RWPE2 (cell line): ENCODE data around the gene CDH9.

Source experiments
- ATAC-seq: fragments of 200-7000 bp; cut with Tn5 transposase; 3 replicates; pipeline ENCODE4 v1.9.1; 2021; ENCODE audit warnings: low read depth
- DNase-seq: peaks from one replicate; pipeline ENCODE4 v3.0.0-alpha.2; 2020; ENCODE audit warnings: low spot score
- H3K27ac ChIP-seq: fragments of 450-650 bp; 2 replicates; pipeline ENCODE4 v1.5.1; 2017; ENCODE audit warnings: mild to moderate bottlenecking; ENCODE audit not compliant: poor library complexity, severe bottlenecking
- H3K27me3 ChIP-seq: fragments of 250-450 bp; sonication (Bioruptor Pico); 2 replicates; pipeline ENCODE4 v1.5.1; 2021; ENCODE audit warnings: mild to moderate bottlenecking, moderate library complexity; ENCODE audit not compliant: insufficient read depth, poor library complexity, severe bottlenecking
- H3K36me3 ChIP-seq: fragments of 250-450 bp; sonication (Bioruptor Pico); 2 replicates; pipeline ENCODE4 v1.5.1; 2020; ENCODE audit warnings: low read depth, mild to moderate bottlenecking, moderate library complexity
- H3K4me1 ChIP-seq: fragments of 250-450 bp; sonication (Bioruptor Pico); 2 replicates; pipeline ENCODE4 v1.5.1; 2021; ENCODE audit warnings: mild to moderate bottlenecking, moderate library complexity; ENCODE audit not compliant: insufficient read depth, poor library complexity, severe bottlenecking
- H3K4me3 ChIP-seq: fragments of 250-450 bp; sonication (Bioruptor Pico); 2 replicates; pipeline ENCODE4 v1.5.1; 2021; ENCODE audit warnings: mild to moderate bottlenecking, moderate library complexity; ENCODE audit not compliant: severe bottlenecking
- H3K9me3 ChIP-seq: fragments of 250-450 bp; sonication (Bioruptor Pico); 2 replicates; pipeline ENCODE4 v1.5.1; 2021; ENCODE audit warnings: mild to moderate bottlenecking, moderate library complexity; ENCODE audit not compliant: severe bottlenecking
- TF ChIP-seq, protein P1 (sequence below): fragments of 450-650 bp; IDR thresholded peaks from one replicate; pipeline ENCODE4 v1.5.1; 2017; ENCODE audit warnings: mild to moderate bottlenecking, moderate library complexity; ENCODE audit not compliant: poor library complexity, severe bottlenecking

Gene CDH9, protein sequence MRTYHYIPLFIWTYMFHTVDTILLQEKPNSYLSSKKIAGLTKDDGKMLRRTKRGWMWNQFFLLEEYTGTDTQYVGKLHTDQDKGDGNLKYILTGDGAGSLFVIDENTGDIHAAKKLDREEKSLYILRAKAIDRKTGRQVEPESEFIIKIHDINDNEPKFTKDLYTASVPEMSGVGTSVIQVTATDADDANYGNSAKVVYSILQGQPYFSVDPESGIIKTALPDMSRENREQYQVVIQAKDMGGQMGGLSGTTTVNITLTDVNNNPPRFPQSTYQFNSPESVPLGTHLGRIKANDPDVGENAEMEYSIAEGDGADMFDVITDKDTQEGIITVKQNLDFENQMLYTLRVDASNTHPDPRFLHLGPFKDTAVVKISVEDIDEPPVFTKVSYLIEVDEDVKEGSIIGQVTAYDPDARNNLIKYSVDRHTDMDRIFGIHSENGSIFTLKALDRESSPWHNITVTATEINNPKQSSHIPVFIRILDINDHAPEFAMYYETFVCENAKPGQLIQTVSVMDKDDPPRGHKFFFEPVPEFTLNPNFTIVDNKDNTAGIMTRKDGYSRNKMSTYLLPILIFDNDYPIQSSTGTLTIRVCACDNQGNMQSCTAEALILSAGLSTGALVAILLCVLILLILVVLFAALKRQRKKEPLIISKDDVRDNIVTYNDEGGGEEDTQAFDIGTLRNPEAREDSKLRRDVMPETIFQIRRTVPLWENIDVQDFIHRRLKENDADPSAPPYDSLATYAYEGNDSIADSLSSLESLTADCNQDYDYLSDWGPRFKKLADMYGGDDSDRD

DNA sequence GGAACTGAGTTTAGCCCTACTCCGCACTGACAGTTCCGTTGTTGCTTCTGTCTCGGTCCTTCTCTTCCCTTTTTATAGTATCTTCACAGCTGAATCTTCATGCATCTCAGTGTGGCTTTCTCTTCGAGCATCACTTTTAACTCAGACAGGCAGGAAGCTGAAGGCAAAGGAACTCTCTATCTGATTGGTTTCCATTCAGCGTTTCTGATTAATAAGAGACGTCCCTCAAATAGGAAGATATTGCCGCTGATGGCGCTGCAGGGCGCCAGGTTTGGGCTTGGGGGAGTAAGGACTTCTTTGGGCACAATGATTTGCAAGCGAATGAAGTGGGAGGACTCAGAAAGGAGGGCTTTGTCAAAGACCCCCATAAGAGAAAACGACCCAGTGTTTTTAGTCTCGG, at the start of gene CDH9:
TSS of gene CDH9 (minus strand) at position 111 of the 400 bp plus-strand sequence. CDS start 50,253 bp downstream, outside the sequence.
- no peaks in the 10 kb centered on the region for H3K27me3 ChIP-seq
- H3K9me3 ChIP-seq = no peaks in the 10 kb centered on the region
- no peaks in the 10 kb centered on the region for H3K36me3 ChIP-seq
- no peak for ATAC-seq
- TF ChIP-seq, protein P1, sequence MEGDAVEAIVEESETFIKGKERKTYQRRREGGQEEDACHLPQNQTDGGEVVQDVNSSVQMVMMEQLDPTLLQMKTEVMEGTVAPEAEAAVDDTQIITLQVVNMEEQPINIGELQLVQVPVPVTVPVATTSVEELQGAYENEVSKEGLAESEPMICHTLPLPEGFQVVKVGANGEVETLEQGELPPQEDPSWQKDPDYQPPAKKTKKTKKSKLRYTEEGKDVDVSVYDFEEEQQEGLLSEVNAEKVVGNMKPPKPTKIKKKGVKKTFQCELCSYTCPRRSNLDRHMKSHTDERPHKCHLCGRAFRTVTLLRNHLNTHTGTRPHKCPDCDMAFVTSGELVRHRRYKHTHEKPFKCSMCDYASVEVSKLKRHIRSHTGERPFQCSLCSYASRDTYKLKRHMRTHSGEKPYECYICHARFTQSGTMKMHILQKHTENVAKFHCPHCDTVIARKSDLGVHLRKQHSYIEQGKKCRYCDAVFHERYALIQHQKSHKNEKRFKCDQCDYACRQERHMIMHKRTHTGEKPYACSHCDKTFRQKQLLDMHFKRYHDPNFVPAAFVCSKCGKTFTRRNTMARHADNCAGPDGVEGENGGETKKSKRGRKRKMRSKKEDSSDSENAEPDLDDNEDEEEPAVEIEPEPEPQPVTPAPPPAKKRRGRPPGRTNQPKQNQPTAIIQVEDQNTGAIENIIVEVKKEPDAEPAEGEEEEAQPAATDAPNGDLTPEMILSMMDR = no peak
- no peak within 1 kb of the TSS for H3K27ac ChIP-seq
- H3K4me3 ChIP-seq = no peak within 1 kb of the TSS
- DNase-seq = no peak
- H3K4me1 ChIP-seq = no peaks in the 10 kb centered on the region

DNA sequence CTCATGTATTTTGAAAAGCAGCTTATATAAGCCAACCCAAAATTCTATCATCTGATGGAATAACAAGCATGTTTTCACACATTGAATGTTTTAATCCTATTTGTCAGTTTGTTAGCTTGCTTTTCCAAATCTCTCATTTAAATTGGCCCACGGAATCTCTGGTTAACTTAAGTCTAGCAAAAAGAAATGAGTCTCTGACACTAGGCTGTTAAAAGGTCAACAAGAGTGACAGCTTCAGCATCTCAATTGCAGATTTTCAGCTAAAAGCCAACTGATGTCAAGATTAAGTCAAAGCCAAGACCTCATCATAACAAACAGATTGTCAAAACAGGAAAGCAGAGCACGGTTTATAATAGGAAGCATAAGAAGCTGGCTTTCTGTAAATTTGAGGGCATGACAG, 49.4 kb upstream of the CDH9 start:
- no peak for DNase-seq
- no peak overlapping the region for H3K27ac ChIP-seq
- TF ChIP-seq, protein P1 = no peak
- no peak for ATAC-seq
- H3K27me3 ChIP-seq = no peaks in the 10 kb centered on the region
- no peaks in the 10 kb centered on the region for H3K9me3 ChIP-seq
- no peaks in the 10 kb centered on the region for H3K36me3 ChIP-seq
- no peak overlapping the region for H3K4me3 ChIP-seq
- peaks cover 3% of the 10 kb centered on the region for H3K4me1 ChIP-seq

DNA sequence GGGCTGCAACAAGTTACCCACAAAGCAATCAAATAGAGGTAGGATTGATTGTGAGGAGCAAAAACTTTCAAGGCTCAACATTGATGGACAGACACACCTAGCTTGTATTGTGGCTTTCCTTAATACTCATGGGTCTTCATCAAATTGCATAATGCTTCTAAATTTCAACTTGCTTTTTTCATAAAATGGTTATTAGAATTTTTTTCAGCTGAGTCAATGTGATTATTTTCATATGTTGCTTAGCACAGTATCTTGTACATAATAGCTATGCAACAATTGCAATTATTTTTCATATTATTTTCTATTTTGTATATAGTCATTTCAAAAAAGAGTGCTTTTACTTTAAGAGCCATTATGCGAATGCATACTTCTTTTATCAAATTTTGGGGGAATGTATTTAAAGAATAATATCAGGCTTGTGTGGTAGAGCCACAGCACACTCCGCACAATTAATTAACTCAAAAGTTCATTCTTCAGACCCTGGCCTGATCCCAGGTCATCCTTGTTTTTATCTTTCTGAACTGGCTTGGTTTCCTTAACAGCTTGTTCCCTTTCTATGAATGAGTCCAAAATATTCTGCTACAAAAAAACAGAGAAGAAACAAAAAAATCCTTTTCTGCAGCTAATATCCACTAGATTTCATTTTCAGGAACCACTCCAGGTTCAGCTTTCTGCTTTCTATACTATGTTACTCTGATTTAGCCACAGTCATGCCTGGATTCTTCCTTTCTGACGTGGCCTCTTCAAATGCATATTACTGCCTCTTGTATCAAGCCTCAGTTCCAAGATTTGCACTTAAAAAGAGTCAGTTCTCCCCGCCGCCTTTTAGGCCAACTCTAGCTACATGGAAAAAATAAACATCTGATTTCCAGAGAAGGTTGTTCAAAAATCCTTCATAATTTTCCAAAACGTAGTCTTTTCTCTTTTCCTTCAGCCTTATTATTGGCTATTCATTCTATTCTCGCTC, 45.3 kb upstream of the CDH9 start:
- H3K27ac ChIP-seq = no peak overlapping the region
- no peaks in the 10 kb centered on the region for H3K36me3 ChIP-seq
- DNase-seq (no peak), ATAC-seq (no peak)
- no peak overlapping the region for H3K4me3 ChIP-seq
- TF ChIP-seq, protein P1 = no peak
- H3K4me1 ChIP-seq = no peaks in the 10 kb centered on the region
- no peaks in the 10 kb centered on the region for H3K27me3 ChIP-seq
- H3K9me3 ChIP-seq = no peaks in the 10 kb centered on the region

DNA sequence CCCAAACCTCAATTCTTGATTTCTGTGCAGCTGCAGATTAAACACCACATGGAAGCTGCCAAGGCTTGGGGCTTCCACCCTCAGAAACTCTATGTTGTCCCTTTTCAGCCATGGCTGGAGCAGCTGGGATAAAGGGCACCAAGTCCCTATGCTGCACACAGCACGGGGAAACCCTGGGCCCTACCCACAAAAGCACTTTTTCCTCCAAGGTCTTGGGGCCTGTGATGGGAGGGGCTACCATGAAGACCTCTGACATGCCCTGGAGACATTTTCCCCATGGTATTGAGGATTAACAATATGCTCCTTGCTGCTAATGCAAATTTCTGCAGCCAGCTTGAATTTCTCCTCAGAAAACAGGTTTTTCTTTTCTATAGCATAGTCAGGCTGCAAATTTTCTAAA, 41.8 kb upstream of the CDH9 start:
- Histone ChIP-seq H3K27ac (no peak overlapping the region), H3K27me3 (no peaks in the 10 kb centered on the region), H3K4me3 (no peak overlapping the region), H3K36me3 (no peaks in the 10 kb centered on the region), H3K9me3 (peaks cover under 1% of the 10 kb centered on the region), H3K4me1 (no peaks in the 10 kb centered on the region)
- no peak for ATAC-seq
- TF ChIP-seq, protein P1 = no peak
- no peak for DNase-seq
